H1 (cell line): Measurements from ENCODE around the gene KRT83. TPM values are rescaled to one million over a fixed set of nuclear protein-coding genes. Genes with fewer than 3 reads are reported as not detected.

Source experiments
- polyA plus RNA-seq, 7 experiments: library from polyadenylated mRNA; depleted of rRNA in 3 of 7; stranded (reverse) in 5 of 7; unstranded in 2 of 7; fragments of >200 nt in 5 of 7; fragments of 200-250 nt in 2 of 7; gene quantifications; 1 replicate in 5 of 7; 2 replicates in 1 of 7; 4 replicates in 1 of 7; pipeline versions ENCODE4 v1.2.1 to v1.2.3, GENCODE V29; 2011 to 2013; ENCODE audit warnings: missing spikeins in 2 of 7, mixed read lengths in 2 of 7
- total RNA-seq: library from RNA; stranded (reverse); fragmentation: NEBNext Ultra II Directional; extraction: Animal tissue kit (Norgen Biotek cat#: 25700); gene quantifications from 2 replicates; pipeline ENCODE4 v1.2.1, GENCODE V29; 2021

KRT83 gene
- total and polyA plus RNA-seq, 2 of the 8 experiments (the other 6 are each of a cell fraction or from before 2014, with no cell fraction given): not detected

Other genes starting within 250 kb of the KRT83 start
- 0.28 and 0.31 TPM in 2 replicates for gene SMIM41, start 241.7 kb downstream of the KRT83 start, total RNA-seq
- 0.91 and 0.98 TPM in 2 replicates for gene SMIM41, start 241.7 kb downstream of the KRT83 start, polyA plus RNA-seq (2011; rRNA removed)
- gene KRT80, start 129.4 kb downstream of the KRT83 start, total RNA-seq: 0.08 TPM in 1 of 2 replicates, not detected in the other
- 0.05 and 0.06 TPM in 2 replicates for gene KRT80, start 129.4 kb downstream of the KRT83 start, polyA plus RNA-seq (2011; rRNA removed)
- gene KRT7, start 88.2 kb downstream of the KRT83 start, total RNA-seq: 13.2 and 16.5 TPM in 2 replicates
- 19.0 and 25.6 TPM in 2 replicates for gene KRT7, start 88.2 kb downstream of the KRT83 start, polyA plus RNA-seq (2011; rRNA removed)
- gene KRT86, start 46.8 kb downstream of the KRT83 start, total RNA-seq: 0.15 TPM in 1 of 2 replicates, not detected in the other
- 0.09 and 0.12 TPM in 2 replicates for gene KRT86, start 46.8 kb downstream of the KRT83 start, polyA plus RNA-seq (2011; rRNA removed)
- gene KRT81, start 29.9 kb downstream of the KRT83 start, total RNA-seq: not detected in 2 replicates
- not detected in 2 replicates for gene KRT81, start 29.9 kb downstream of the KRT83 start, polyA plus RNA-seq (2011; rRNA removed)
- gene KRT85, start 46.1 kb upstream of the KRT83 start, total RNA-seq: not detected in 2 replicates
- not detected in 2 replicates for gene KRT85, start 46.1 kb upstream of the KRT83 start, polyA plus RNA-seq (2011; rRNA removed)
- not detected in 2 replicates for gene KRT84, start 64.3 kb upstream of the KRT83 start, total RNA-seq
- not detected in 2 replicates for gene KRT84, start 64.3 kb upstream of the KRT83 start, polyA plus RNA-seq (2011; rRNA removed)
- not detected in 2 replicates for gene KRT82, start 84.9 kb upstream of the KRT83 start, total RNA-seq
- not detected in 2 replicates for gene KRT82, start 84.9 kb upstream of the KRT83 start, polyA plus RNA-seq (2011; rRNA removed)
- gene KRT75, start 113.0 kb upstream of the KRT83 start, total RNA-seq: not detected in 2 replicates
- not detected in 2 replicates for gene KRT75, start 113.0 kb upstream of the KRT83 start, polyA plus RNA-seq (2011; rRNA removed)
- not detected in 2 replicates for gene KRT6B, start 130.7 kb upstream of the KRT83 start, total RNA-seq
- gene KRT6B, start 130.7 kb upstream of the KRT83 start, polyA plus RNA-seq (2011; rRNA removed): not detected in 2 replicates
- not detected in 2 replicates for gene KRT6C, start 152.4 kb upstream of the KRT83 start, total RNA-seq
- not detected in 2 replicates for gene KRT6C, start 152.4 kb upstream of the KRT83 start, polyA plus RNA-seq (2011; rRNA removed)
- gene KRT6A, start 171.9 kb upstream of the KRT83 start, total RNA-seq: not detected in 2 replicates
- gene KRT6A, start 171.9 kb upstream of the KRT83 start, polyA plus RNA-seq (2011; rRNA removed): 0.08 and 0.11 TPM in 2 replicates
- gene KRT5, start 199.0 kb upstream of the KRT83 start, total RNA-seq: not detected in 2 replicates
- 0.18 and 0.33 TPM in 2 replicates for gene KRT5, start 199.0 kb upstream of the KRT83 start, polyA plus RNA-seq (2011; rRNA removed)
- gene KRT71, start 231.7 kb upstream of the KRT83 start, total RNA-seq: not detected in 2 replicates
- not detected in 2 replicates for gene KRT71, start 231.7 kb upstream of the KRT83 start, polyA plus RNA-seq (2011; rRNA removed)